Kidney (tissue), 14 donors: ENCODE measurements around the gene GLIS1. TPM values are rescaled to one million over a fixed set of nuclear protein-coding genes. Genes with fewer than 3 reads are reported as not detected.
A peak's percentile ranks its signal among the peaks of the same experiment; 100 is the strongest.

Experiments used
- DNase-seq, 5 donors: peaks; one replicate each; pipeline ENCODE4 v3.0.0-alpha.2; 2013 to 2020
- FAIRE-seq: peaks from 2 replicates; lab custom pipeline; 2012; peaks lifted over from hg19 to GRCh38; lab: Jason Lieb, UNC
- H3K27ac ChIP-seq, 2 donors: one replicate each; pipeline ENCODE4 v1.7.0; 2013; ENCODE audit warnings: low read depth in 2 of 2, low read length in 2 of 2, inconsistent platforms in 1 of 2
- H3K27me3 ChIP-seq: one replicate; pipeline ENCODE4 v1.7.1; 2013; ENCODE audit warnings: low read length, inconsistent platforms; ENCODE audit not compliant: control insufficient read depth, insufficient read depth
- H3K36me3 ChIP-seq, 3 donors: one replicate each; pipeline versions ENCODE4 v1.7.0 to v1.7.1; 2013; ENCODE audit warnings: low read length in 3 of 3, control low read depth in 1 of 3, inconsistent platforms in 1 of 3; ENCODE audit not compliant: insufficient read depth in 3 of 3, control insufficient read depth in 2 of 3
- H3K4me1 ChIP-seq, 3 donors: one replicate each; pipeline versions ENCODE4 v1.7.0 to v1.7.1; 2013; ENCODE audit warnings: low read length in 3 of 3, inconsistent platforms in 1 of 3, low read depth in 1 of 3; ENCODE audit not compliant: control insufficient read depth in 2 of 3, insufficient read depth in 2 of 3
- H3K4me3 ChIP-seq, 3 donors: one replicate each; pipeline versions ENCODE4 v1.7.0 to v1.8.1; 2013; ENCODE audit warnings: low read length in 3 of 3, control low read depth in 1 of 3, inconsistent platforms in 1 of 3
- H3K9ac ChIP-seq, 3 donors: one replicate each; pipeline versions ENCODE4 v1.7.0 to v1.7.1; 2013; ENCODE audit warnings: low read length in 3 of 3, control low read depth in 1 of 3, inconsistent platforms in 1 of 3
- H3K9me3 ChIP-seq, 3 donors: one replicate each; pipeline versions ENCODE4 v1.7.0 to v1.7.1; 2013; ENCODE audit warnings: low read length in 3 of 3, control low read depth in 1 of 3, inconsistent platforms in 1 of 3; ENCODE audit not compliant: control insufficient read depth in 2 of 3, insufficient read depth in 1 of 3
- intact Hi-C: fragments of 100-400 bp; cut with DNase I; formaldehyde crosslinking; loops from one replicate; pipeline ENCODE4 v1.11.1; 2022
- polyA plus RNA-seq: library from polyadenylated mRNA; stranded (reverse); fragments of 350-450 nt; fragmentation: Illumina TruSeq; extraction: RNeasy Lipid Tissue Mini Kit (QIAGEN cat#74804); gene quantifications from one replicate; pipeline ENCODE4 v1.2.3, GENCODE V29; 2014; ENCODE audit warnings: low read depth, low replicate concordance; ENCODE audit not compliant: insufficient read depth
- total RNA-seq: library from RNA; stranded (reverse); fragmentation: NEBNext Ultra II Directional; extraction: Animal tissue kit (Norgen Biotek cat#: 25700); gene quantifications from one replicate; pipeline ENCODE4 v1.2.1, GENCODE V29; 2021
- TF ChIP-seq, protein P1 (sequence below): IDR thresholded peaks from 3 replicates; pipeline ENCODE4 v1.5.1; 2012; ENCODE audit warnings: mild to moderate bottlenecking, moderate library complexity, borderline replicate concordance; ENCODE audit not compliant: insufficient read depth; ENCODE audit errors: extremely low read depth
- donor health status: control.
- donor health status: control.
- donor health status: control.
- donor health status: control.
- donor health status: control.
- donor health status: DM: yes; HTN: yes; CAD: no.
- donor health status: Normal renal cell carcinoma (clear cell type).

The GLIS1 gene
- total and polyA plus RNA-seq, 2 donors from 2014 or later, result 3.3 to 3.7 TPM

DNA sequence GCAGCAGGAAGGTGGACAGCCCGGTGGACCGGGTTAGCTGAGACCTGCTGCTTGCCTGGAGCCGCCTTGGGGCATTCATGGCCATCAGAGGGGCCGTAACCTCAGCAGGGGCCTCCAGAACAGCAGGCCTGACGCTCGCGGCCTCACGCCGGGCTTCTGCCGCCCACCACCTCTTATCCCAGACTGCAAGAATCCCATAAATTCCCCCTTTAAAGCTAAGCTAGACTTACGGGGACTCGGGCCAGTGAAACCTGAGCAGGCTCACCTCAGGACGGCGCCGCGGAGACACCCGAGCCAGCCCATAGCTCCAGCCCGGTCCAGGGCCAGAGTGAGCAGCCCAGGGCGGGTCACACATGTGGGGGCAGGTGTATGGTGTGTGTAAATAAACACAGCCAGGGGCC lies 132.3 kb downstream of the GLIS1 start:
- no peaks in the 10 kb centered on the region for H3K4me1 ChIP-seq
- intact Hi-C loops, result no loop called here
- DNase-seq (peak in 4 of 5 donors; percentile 73 to 79 (median 76)), FAIRE-seq (no peak)
- peaks cover 0 to 10% (median 0%) of the 10 kb centered on the region in 3 donors for H3K9me3 ChIP-seq
- H3K36me3 ChIP-seq, result no peaks in the 10 kb centered on the region
- TF ChIP-seq, protein P1, sequence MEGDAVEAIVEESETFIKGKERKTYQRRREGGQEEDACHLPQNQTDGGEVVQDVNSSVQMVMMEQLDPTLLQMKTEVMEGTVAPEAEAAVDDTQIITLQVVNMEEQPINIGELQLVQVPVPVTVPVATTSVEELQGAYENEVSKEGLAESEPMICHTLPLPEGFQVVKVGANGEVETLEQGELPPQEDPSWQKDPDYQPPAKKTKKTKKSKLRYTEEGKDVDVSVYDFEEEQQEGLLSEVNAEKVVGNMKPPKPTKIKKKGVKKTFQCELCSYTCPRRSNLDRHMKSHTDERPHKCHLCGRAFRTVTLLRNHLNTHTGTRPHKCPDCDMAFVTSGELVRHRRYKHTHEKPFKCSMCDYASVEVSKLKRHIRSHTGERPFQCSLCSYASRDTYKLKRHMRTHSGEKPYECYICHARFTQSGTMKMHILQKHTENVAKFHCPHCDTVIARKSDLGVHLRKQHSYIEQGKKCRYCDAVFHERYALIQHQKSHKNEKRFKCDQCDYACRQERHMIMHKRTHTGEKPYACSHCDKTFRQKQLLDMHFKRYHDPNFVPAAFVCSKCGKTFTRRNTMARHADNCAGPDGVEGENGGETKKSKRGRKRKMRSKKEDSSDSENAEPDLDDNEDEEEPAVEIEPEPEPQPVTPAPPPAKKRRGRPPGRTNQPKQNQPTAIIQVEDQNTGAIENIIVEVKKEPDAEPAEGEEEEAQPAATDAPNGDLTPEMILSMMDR, result no peak
- no peaks in the 10 kb centered on the region for H3K27me3 ChIP-seq
- no peak overlapping the region for H3K9ac ChIP-seq
- H3K4me3 ChIP-seq, result no peak overlapping the region
- no peak overlapping the region for H3K27ac ChIP-seq

DNA sequence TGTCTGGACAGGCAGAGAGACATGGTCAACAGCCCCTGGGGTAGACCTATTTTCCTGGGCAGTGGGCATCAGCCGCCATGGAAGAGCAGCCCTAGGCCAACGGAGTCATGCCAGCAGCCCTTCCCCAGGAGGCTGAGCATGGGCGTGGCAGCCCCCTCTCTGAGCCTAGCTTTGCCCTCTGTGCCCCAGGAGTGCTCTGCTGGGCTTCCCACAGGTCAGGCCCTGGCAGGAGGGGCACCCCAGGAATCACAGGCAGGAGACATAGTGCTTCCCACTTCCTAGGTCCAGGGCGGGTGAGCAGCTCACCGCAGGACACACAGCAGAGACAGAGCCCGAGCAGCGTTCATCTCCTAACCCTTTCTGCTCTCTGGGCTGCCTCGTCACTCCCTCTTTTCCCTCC lies 132.8 kb downstream of the GLIS1 start:
- no peak for DNase-seq

DNA sequence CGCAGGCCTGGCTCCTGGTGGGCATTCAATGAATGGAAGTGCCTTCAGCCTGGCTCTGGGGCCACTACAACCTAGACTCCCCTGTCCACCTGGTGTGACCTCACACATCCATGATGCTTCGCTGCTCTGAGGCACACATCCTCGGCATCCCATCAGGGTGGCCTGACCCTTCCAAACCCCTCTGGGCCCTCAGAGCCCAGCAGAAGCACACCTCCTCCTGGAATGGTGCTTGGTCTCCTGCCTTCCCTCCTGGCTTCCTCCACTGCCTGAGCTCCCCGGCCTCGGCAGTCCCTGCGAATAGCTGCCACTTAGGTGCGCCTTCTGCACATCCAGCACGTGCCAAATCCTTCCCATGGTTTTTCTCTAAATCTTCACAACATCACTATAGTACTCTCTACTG lies 133.8 kb downstream of the GLIS1 start:
- TF ChIP-seq, protein P1, result no peak
- intact Hi-C loops, result no loop called here
- Histone ChIP-seq H3K4me1 (no peaks in the 10 kb centered on the region), H3K27ac (no peak overlapping the region), H3K9ac (no peak overlapping the region), H3K36me3 (no peaks in the 10 kb centered on the region), H3K4me3 (no peak overlapping the region), H3K27me3 (no peaks in the 10 kb centered on the region), H3K9me3 (peaks cover 0 to under 1% (median 0%) of the 10 kb centered on the region in 3 donors)
- no peak for FAIRE-seq
- DNase-seq, result peak in 1 of 5 donors; percentile 30

More for the DNA sequence above, 132.8 kb downstream of the GLIS1 start:
- no peak for FAIRE-seq
- no peaks in the 10 kb centered on the region for H3K4me1 ChIP-seq
- no peak overlapping the region for H3K27ac ChIP-seq
- no peak overlapping the region for H3K9ac ChIP-seq
- H3K36me3 ChIP-seq, result no peaks in the 10 kb centered on the region
- no peak overlapping the region for H3K4me3 ChIP-seq
- intact Hi-C loops, result no loop called here
- H3K27me3 ChIP-seq, result no peaks in the 10 kb centered on the region
- peaks cover 0 to 8% (median 0%) of the 10 kb centered on the region in 3 donors for H3K9me3 ChIP-seq
- TF ChIP-seq, protein P1, result no peak

DNA sequence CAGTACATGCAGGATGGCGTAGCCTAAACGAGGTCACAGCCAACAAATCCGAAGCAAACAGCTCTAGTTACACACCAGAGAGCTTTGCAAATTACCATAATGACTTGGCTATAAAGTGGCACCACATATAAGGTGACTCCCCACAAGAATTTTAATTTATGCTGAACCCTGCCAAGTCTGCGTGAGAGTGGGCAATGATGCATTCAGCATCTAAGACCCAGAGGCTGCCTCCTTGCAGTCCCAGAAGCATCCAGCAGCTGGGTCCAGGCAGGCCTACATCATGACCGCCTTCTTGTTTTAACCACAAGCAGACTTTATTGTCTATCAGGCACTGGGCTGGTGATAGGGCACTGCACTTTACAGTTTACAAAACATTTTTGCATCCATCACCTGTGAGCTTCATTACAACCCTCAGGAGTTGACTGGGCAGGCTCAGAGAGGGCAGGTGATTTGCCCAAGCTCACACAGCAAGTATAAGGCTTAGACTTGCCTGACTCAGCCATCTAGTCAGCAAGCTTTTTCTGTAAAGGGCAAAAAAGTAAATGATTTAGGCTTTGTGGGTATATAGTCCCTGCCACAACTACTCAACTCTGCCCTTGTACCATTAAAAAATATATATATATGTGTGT lies 134.6 kb downstream of the GLIS1 start:
- TF ChIP-seq, protein P1, result no peak
- H3K4me3 ChIP-seq, result no peak overlapping the region
- intact Hi-C loops, result no loop called here
- H3K9ac ChIP-seq, result no peak overlapping the region
- no peaks in the 10 kb centered on the region for H3K36me3 ChIP-seq
- DNase-seq (peak in 4 of 5 donors; percentile 54 to 84 (median 72)), FAIRE-seq (no peak)
- no peak overlapping the region for H3K27ac ChIP-seq
- H3K4me1 ChIP-seq, result no peaks in the 10 kb centered on the region
- no peaks in the 10 kb centered on the region for H3K27me3 ChIP-seq
- no peaks in the 10 kb centered on the region for H3K9me3 ChIP-seq
